Heart left ventricle (tissue), 16 donors: Measurements from ENCODE around the gene GPC6. TPM values are rescaled to one million over a fixed set of nuclear protein-coding genes. Genes with fewer than 3 reads are reported as not detected.
A peak's percentile ranks its signal among the peaks of the same experiment; 100 is the strongest.

Experiments used
- ATAC-seq, 4 donors: fragments of 200-7000 bp; cut with Tn5 transposase; one replicate each; pipeline ENCODE4 v1.9.1; 2020 to 2022; ENCODE audit warnings: moderate library complexity in 4 of 4, mild to moderate bottlenecking in 3 of 4, moderate number of reproducible peaks in 1 of 4
- DNase-seq, 5 donors: peaks; one replicate each; pipeline ENCODE4 v3.0.0-alpha.2; 2020
- H3K27ac ChIP-seq, 12 donors: fragments of 200-600 bp; sonication (generic) in 4 of 12; one replicate each; pipeline versions ENCODE4 v1.5.0 to v1.8.0; 2016 to 2022; ENCODE audit warnings: mild to moderate bottlenecking in 2 of 12
- H3K27me3 ChIP-seq, 9 donors: fragments of 200-600 bp; sonication (generic) in 2 of 9; one replicate each; pipeline versions ENCODE4 v1.5.1 to v1.8.0; 2016 to 2022; ENCODE audit warnings: mild to moderate bottlenecking in 3 of 9
- H3K36me3 ChIP-seq, 9 donors: fragments of 200-600 bp; sonication (generic) in 2 of 9; one replicate each; pipeline versions ENCODE4 v1.5.0 to v1.8.0; 2018 to 2022; ENCODE audit warnings: mild to moderate bottlenecking in 2 of 9
- H3K4me1 ChIP-seq, 12 donors: fragments of 200-600 bp; sonication (generic) in 4 of 12; one replicate each; pipeline versions ENCODE4 v1.5.0 to v1.8.0; 2016 to 2022; ENCODE audit warnings: mild to moderate bottlenecking in 3 of 12
- H3K4me3 ChIP-seq, 12 donors: fragments of 200-600 bp; sonication (generic) in 4 of 12; one replicate each; pipeline versions ENCODE4 v1.5.0 to v1.8.0; 2017 to 2022; ENCODE audit warnings: mild to moderate bottlenecking in 9 of 12, moderate library complexity in 4 of 12
- H3K9me3 ChIP-seq, 12 donors: fragments of 200-600 bp; sonication (generic) in 4 of 12; one replicate each; pipeline versions ENCODE4 v1.5.0 to v1.8.0; 2016 to 2022; ENCODE audit warnings: mild to moderate bottlenecking in 1 of 12
- POLR2A ChIP-seq, 2 donors: fragments of 450-650 bp; IDR thresholded peaks; one replicate each; pipeline ENCODE4 v1.6.1; 2017; ENCODE audit warnings: antibody characterized with exemption in 2 of 2, mild to moderate bottlenecking in 2 of 2, moderate library complexity in 2 of 2
- WGBS, 4 donors: extraction: QIAGEN DNeasy Blood & Tissue Kit in 2 of 4; methylation state at CpG; one replicate each; pipeline versions ENCODE4 v1.1.5 to v1.1.7; 2013 to 2018; 5-methylcytosine and 5-hydroxymethylcytosine counted together
- intact Hi-C, 10 donors: fragments of 100-400 bp; cut with DNase I; formaldehyde crosslinking; loops; one replicate each; pipeline versions ENCODE4 v1.11.1 to v1.14.2; 2022
- polyA plus RNA-seq, 2 donors: library from polyadenylated mRNA; stranded (reverse); fragments of 200-250 nt; gene quantifications; one replicate each; pipeline ENCODE4 v1.2.3, GENCODE V29; 2013
- total RNA-seq, 9 donors: library from RNA; depleted of rRNA in 2 of 9; stranded (reverse); fragments of >200 nt in 2 of 9; fragmentation: NEBNext Ultra II Directional in 3 of 9; extraction: Animal tissue kit (Norgen Biotek cat#: 25700) in 3 of 9; gene quantifications; one replicate each; pipeline versions ENCODE4 v1.1.0 to v1.2.4, GENCODE V29; 2016 to 2023
- TF ChIP-seq, protein P1 (sequence below), 12 donors: fragments of 200-600 bp; sonication (generic) in 4 of 12; IDR thresholded peaks; one replicate each; pipeline versions ENCODE4 v1.5.0 to v1.8.0; 2018 to 2022; ENCODE audit warnings: antibody characterized with exemption in 12 of 12, mild to moderate bottlenecking in 5 of 12
- donor health status: ischemic (EF 13 %, LVEDD 7.1; RV severe dilation, severe dysfunction).
- donor health status: healthy with polysubstance abuse.
- donor health status: DM: no; HTN: yes; CAD: no.
- donor health status: DM: no; HTN: no; CAD: no.
- donor health status: ischemic (EF 25% LVEDD 6.9; RV normal size, moderate dysfunction).
- donor health status: ischemic (EF 25% LVEDD 5.7; RV mildly dilated, moderate dysfunction).
- donor health status: healthy.
- donor health status: DM: yes; HTN: yes; CAD: no.
- donor health status: ischemic (EF 35%, LVEDD 5.7; RV mildly dilated, moderate dysfunction).
- donor health status: nonischemic (EF 11% LVEDD 7.7; RV severe dilation, severe dysfunction).
- donor health status: DM: yes; HTN: yes; CAD: no.
- donor health status: PGD.
- donor health status: ischemic (EF 29% LVEDD 5.4; RV normal size, mild dysfunction).
- donor health status: nonischemic (EF 23%, LVEDD 6.1; RV moderate dilation, normal function).

GPC6 gene
- total and polyA plus RNA-seq, 11 donors, result 0.08 to 6.2 (median 2.0) TPM

DNA sequence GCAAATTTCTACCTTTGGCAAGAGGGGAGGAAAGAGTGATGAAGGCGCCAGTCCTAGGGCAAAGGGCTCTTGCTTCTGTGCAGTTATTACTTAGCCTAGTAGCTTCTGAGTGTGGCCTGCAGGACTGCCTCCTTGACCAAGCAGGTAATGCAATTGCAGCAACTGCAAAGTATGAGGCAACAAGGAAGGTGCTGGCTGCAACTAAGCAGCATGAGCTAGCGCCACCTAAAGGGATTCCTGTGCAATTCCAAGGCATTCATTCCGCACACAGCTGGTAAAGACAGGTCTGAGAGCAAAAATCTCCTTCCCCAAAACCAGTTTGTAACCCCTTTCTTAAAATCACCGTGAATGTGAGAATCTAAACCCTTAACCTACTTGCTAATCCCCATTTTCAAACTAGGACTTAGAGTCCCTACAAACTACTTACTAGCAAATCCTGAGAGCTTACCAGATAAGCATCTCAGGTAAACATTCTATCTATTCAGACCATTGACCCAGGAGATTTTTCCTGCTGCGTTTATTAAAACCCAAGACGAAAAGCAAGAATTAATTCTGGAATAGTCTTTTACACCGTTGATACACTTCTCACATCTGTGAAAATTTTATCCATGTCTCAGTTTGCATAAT, 1190.0 kb downstream of the GPC6 start:
- 60 to 72% (median 66%) methylated on average over 7 of the region's 7 CpGs for WGBS, 4 donors
- Histone ChIP-seq H3K27me3 (peaks cover 0 to 3% (median 0%) of the 10 kb centered on the region in 9 donors), H3K4me3 (no peak overlapping the region), H3K4me1 (peaks cover 0 to 7% (median 0%) of the 10 kb centered on the region in 12 donors), H3K36me3 (no peaks in the 10 kb centered on the region), H3K9me3 (peaks cover 0 to 11% (median 0%) of the 10 kb centered on the region in 12 donors), H3K27ac (no peak overlapping the region)
- TF ChIP-seq POLR2A (IDR thresholded peaks at IDR 0.05), result no peak
- TF ChIP-seq, protein P1, sequence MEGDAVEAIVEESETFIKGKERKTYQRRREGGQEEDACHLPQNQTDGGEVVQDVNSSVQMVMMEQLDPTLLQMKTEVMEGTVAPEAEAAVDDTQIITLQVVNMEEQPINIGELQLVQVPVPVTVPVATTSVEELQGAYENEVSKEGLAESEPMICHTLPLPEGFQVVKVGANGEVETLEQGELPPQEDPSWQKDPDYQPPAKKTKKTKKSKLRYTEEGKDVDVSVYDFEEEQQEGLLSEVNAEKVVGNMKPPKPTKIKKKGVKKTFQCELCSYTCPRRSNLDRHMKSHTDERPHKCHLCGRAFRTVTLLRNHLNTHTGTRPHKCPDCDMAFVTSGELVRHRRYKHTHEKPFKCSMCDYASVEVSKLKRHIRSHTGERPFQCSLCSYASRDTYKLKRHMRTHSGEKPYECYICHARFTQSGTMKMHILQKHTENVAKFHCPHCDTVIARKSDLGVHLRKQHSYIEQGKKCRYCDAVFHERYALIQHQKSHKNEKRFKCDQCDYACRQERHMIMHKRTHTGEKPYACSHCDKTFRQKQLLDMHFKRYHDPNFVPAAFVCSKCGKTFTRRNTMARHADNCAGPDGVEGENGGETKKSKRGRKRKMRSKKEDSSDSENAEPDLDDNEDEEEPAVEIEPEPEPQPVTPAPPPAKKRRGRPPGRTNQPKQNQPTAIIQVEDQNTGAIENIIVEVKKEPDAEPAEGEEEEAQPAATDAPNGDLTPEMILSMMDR (IDR thresholded peaks at IDR 0.05), result peak in 6 of 12 donors; percentile 6 to 31 (median 14)
- intact Hi-C loops, result no loop called here
- DNase-seq (no peak), ATAC-seq (no peak)

DNA sequence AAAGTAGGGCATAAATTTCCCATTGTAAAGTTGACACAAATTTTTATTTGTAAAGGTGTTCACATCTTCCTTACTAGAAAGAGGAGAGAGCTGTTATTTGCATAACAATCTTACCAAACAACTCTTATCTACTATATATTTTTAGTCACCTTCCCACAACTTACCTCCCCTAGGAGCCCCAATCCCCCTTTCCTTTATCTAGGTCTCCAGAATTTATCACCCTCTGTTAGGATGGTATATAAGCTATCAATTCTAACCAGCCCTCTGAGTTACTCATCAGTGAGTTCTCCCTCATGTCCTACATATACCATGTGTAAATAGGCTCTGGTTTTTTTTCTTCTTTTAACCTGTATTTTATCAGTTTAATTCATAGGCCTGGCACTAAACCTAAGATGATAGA, 1190.7 kb downstream of the GPC6 start:
- ATAC-seq (no peak), DNase-seq (no peak)
- Histone ChIP-seq H3K4me3 (no peak overlapping the region), H3K4me1 (peaks cover 0 to 7% (median 0%) of the 10 kb centered on the region in 12 donors), H3K27me3 (peaks cover 0 to 3% (median 0%) of the 10 kb centered on the region in 9 donors), H3K27ac (no peak overlapping the region), H3K36me3 (no peaks in the 10 kb centered on the region), H3K9me3 (peaks cover 0 to 15% (median 0%) of the 10 kb centered on the region in 12 donors)
- no peak for TF ChIP-seq POLR2A (IDR thresholded peaks at IDR 0.05)
- TF ChIP-seq, protein P1 (IDR thresholded peaks at IDR 0.05), result no peak
- intact Hi-C loops, result no loop called here

DNA sequence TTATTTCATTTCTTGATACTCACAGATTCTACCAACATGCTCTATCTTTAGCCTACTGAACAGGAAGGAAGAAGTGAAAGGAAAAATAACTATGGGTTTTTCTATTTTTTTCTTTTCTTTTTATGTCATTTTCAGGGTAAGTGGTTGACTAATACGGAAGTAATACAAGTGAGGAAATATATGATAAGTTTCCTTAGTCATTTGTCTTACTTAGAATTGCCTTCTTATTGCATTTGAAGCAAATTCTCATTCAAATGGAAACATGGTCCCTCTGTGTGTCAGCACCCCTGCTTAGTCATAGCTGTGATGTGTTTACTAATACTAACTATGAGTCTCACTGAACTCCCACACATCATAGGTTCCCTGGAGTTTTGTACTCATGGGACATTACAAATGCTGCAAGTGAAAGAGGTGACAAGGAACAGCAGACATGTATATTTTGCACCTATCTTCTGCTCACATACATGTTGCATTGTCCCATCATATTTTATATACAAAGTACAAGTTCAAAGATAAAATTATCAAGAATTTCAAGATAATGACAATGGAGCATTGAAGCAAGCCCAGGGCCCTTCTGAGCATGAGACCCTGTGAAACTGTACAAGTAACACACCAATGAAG, 1192.8 kb downstream of the GPC6 start:
- 45 to 62% (median 54%) methylated on average over 1 of the region's 1 CpG for WGBS, 4 donors
- no peak overlapping the region for H3K27ac ChIP-seq
- TF ChIP-seq POLR2A (IDR thresholded peaks at IDR 0.05), result no peak
- TF ChIP-seq, protein P1 (IDR thresholded peaks at IDR 0.05), result no peak
- no peak overlapping the region for H3K4me3 ChIP-seq
- H3K9me3 ChIP-seq, result peaks cover 0 to 15% (median 0%) of the 10 kb centered on the region in 12 donors
- peaks cover 0 to 5% (median 0%) of the 10 kb centered on the region in 12 donors for H3K4me1 ChIP-seq
- H3K36me3 ChIP-seq, result no peaks in the 10 kb centered on the region
- ATAC-seq (no peak), DNase-seq (no peak)
- intact Hi-C loops, result no loop called here
- peaks cover 0 to 3% (median 0%) of the 10 kb centered on the region in 9 donors for H3K27me3 ChIP-seq

DNA sequence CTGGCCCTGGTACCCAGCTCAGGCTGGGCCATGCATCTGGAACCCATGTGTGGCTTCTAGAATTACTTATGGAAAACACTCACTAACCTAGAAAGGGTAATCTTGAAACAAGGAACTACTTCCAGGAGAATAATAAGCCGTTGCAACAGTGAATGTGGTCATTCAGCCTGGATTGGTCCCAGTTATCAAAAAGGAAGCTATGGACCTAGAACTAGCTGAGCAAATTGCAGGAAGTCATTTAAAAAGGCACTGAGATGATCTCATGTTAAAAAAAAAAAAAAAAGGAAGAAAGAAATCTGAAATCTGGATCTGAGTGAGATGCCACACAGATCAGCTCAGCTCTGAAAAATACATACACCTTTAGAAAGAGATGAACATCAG, 1193.3 kb downstream of the GPC6 start:
- no peaks in the 10 kb centered on the region for H3K27me3 ChIP-seq
- H3K4me1 ChIP-seq, result peaks cover 0 to 5% (median 0%) of the 10 kb centered on the region in 12 donors
- DNase-seq, result no peak
- WGBS, 4 donors, result 0 to 45% (median 25%) methylated on average over 1 of the region's 1 CpG
- H3K9me3 ChIP-seq, result peaks cover 0 to 15% (median 0%) of the 10 kb centered on the region in 12 donors
- no peak overlapping the region for H3K4me3 ChIP-seq
- no peaks in the 10 kb centered on the region for H3K36me3 ChIP-seq
- no peak overlapping the region for H3K27ac ChIP-seq
- TF ChIP-seq POLR2A (IDR thresholded peaks at IDR 0.05), result no peak
- TF ChIP-seq, protein P1 (IDR thresholded peaks at IDR 0.05), result no peak
- ATAC-seq, result no peak
- intact Hi-C loops, result no loop called here
